A673 (cell line): ENCODE results near the gene MAT2A. TPM values are rescaled to one million over a fixed set of nuclear protein-coding genes. Genes with fewer than 3 reads are reported as not detected.

Source experiments
- BruUV-seq: library from RNA; stranded (reverse); fragments of 400-500 nt; replicated peaks from 2 replicates; lab custom pipeline; 2021; lab: Mats Ljungman, UMichigan
- CTCF ChIA-PET: fragments of 300-600 bp; sonication (Branson Sonifier 250); formaldehyde crosslinking; loops from one replicate; lab custom pipeline; 2022; ENCODE audit warnings: antibody characterized with exemption; lab: Charles Lee
- POLR2A ChIA-PET: fragments of 300-600 bp; sonication (Branson Sonifier 250); formaldehyde crosslinking; loops from one replicate; lab custom pipeline; 2022; ENCODE audit warnings: antibody characterized with exemption; ENCODE audit not compliant: low non-redundant PET; lab: Charles Lee
- DNase-seq: peaks from one replicate; pipeline ENCODE4 v3.0.0-alpha.2; 2015; ENCODE audit warnings: low spot score
- H3K27ac ChIP-seq: fragments of 200-600 bp; sonication (generic); 2 replicates; pipeline ENCODE4 v1.5.1; 2016; ENCODE audit warnings: mixed run types, low read depth, mild to moderate bottlenecking, mixed read lengths, antibody characterized with exemption, low read length; ENCODE audit not compliant: poor library complexity, severe bottlenecking
- H3K27me3 ChIP-seq: fragments of 200-600 bp; sonication (generic); replicated peaks from 2 replicates; pipeline ENCODE4 v1.6.1; 2017; ENCODE audit warnings: mixed run types, low read depth, mild to moderate bottlenecking, mixed read lengths, antibody characterized with exemption, low read length; ENCODE audit not compliant: insufficient read depth, poor library complexity
- H3K36me3 ChIP-seq: fragments of 200-600 bp; sonication (generic); 2 replicates; pipeline ENCODE4 v1.6.1; 2016; ENCODE audit warnings: mixed run types, mild to moderate bottlenecking, mixed read lengths, antibody characterized with exemption, low read length; ENCODE audit not compliant: insufficient read depth, poor library complexity, severe bottlenecking
- H3K4me1 ChIP-seq: fragments of 200-600 bp; sonication (generic); 2 replicates; pipeline ENCODE4 v1.6.1; 2017; ENCODE audit warnings: mixed run types, mild to moderate bottlenecking, mixed read lengths, antibody characterized with exemption, low read length; ENCODE audit not compliant: insufficient read depth, poor library complexity, severe bottlenecking
- H3K4me3 ChIP-seq: fragments of 200-600 bp; sonication (generic); 2 replicates; pipeline ENCODE4 v1.5.1; 2016; ENCODE audit warnings: low read depth, mixed run types, mild to moderate bottlenecking, mixed read lengths, low read length; ENCODE audit not compliant: poor library complexity, severe bottlenecking
- H3K9me3 ChIP-seq: fragments of 200-600 bp; sonication (generic); 2 replicates; pipeline ENCODE4 v1.6.1; 2016; ENCODE audit warnings: mixed run types, low read depth, mild to moderate bottlenecking, mixed read lengths, antibody characterized with exemption, low read length; ENCODE audit not compliant: poor library complexity, severe bottlenecking
- CTCF ChIP-seq: fragments of 300-800, 200-600 bp; sonication (generic); conservative IDR thresholded peaks from 2 replicates; pipeline ENCODE4 v1.5.1; 2017; ENCODE audit warnings: low read depth, mild to moderate bottlenecking, antibody characterized with exemption, low read length, moderate library complexity, mixed read lengths
- EZH2 ChIP-seq: fragments of 200-600 bp; sonication (generic); IDR thresholded peaks from 2 replicates; pipeline ENCODE4 v1.6.1; 2017; ENCODE audit warnings: borderline replicate concordance, low read depth, mild to moderate bottlenecking, mixed read lengths, antibody characterized with exemption, low read length; ENCODE audit not compliant: poor library complexity, severe bottlenecking
- intact Hi-C: fragments of 100-400 bp; cut with micrococcal nuclease; formaldehyde crosslinking; loops from one replicate; pipeline ENCODE4 v1.10.0; 2022; ENCODE audit not compliant: unreplicated experiment
- total RNA-seq: library from RNA; stranded (reverse); gene quantifications from 2 replicates; pipeline ENCODE4 v1.2.3, GENCODE V29; 2021

The MAT2A gene
- total RNA-seq, 1 experiment from 2014 or later, result 408 TPM

GRCh38 chr2:85514323-85514722, 24.6 kb upstream of the MAT2A start:
- TF ChIP-seq CTCF (no peak), EZH2 (no peak)
- ChIA-PET CTCF (no interaction called here), POLR2A (no interaction called here)
- H3K9me3 ChIP-seq, result no peaks in the 10 kb centered on the region
- DNase-seq, result no peak
- intact Hi-C loops, result no loop called here
- H3K27me3 ChIP-seq, result no peaks in the 10 kb centered on the region
- no TSS peak for BruUV-seq
- H3K4me3 ChIP-seq, result no peak overlapping the region
- H3K36me3 ChIP-seq, result no peaks in the 10 kb centered on the region
- H3K4me1 ChIP-seq, result no peaks in the 10 kb centered on the region
- no peak overlapping the region for H3K27ac ChIP-seq

GRCh38 chr2:85516653-85517389, 22.1 kb upstream of the MAT2A start:
- intact Hi-C loops, result no loop called here
- ChIA-PET CTCF (no interaction called here), POLR2A (no interaction called here)
- no peaks in the 10 kb centered on the region for H3K27me3 ChIP-seq
- BruUV-seq, result no TSS peak
- no peak for DNase-seq
- TF ChIP-seq EZH2 (no peak), CTCF (no peak)
- no peaks in the 10 kb centered on the region for H3K9me3 ChIP-seq
- no peak overlapping the region for H3K27ac ChIP-seq
- no peaks in the 10 kb centered on the region for H3K4me1 ChIP-seq
- H3K36me3 ChIP-seq, result no peaks in the 10 kb centered on the region
- H3K4me3 ChIP-seq, result no peak overlapping the region

- ChIA-PET CTCF (no interaction called here), POLR2A (no interaction called here)
- Histone ChIP-seq H3K4me1 (peaks cover 12% of the 10 kb centered on the region), H3K27ac (no peak overlapping the region), H3K36me3 (no peaks in the 10 kb centered on the region), H3K27me3 (no peaks in the 10 kb centered on the region), H3K9me3 (no peaks in the 10 kb centered on the region), H3K4me3 (no peak overlapping the region)
- TF ChIP-seq EZH2 (no peak), CTCF (no peak)
- no TSS peak for BruUV-seq
- DNase-seq, result no peak
- intact Hi-C loops, result no loop called here
These were observed 16.8 kb upstream of the MAT2A start for GRCh38 chr2:85522090-85522647.
